Nephron progenitor cell (in vitro differentiated cells): ENCODE measurements around the gene SHQ1.

ENCODE experiments used
- DNase-seq: peaks from one replicate; pipeline ENCODE4 v3.0.0; 2021
- H3K27ac Mint-ChIP-seq: 2 replicates; pipeline ENCODE4 v1.8.0; 2021; ENCODE audit warnings: mild to moderate bottlenecking, moderate library complexity, mixed read lengths
- H3K27me3 Mint-ChIP-seq: 2 replicates; pipeline ENCODE4 v1.8.0; 2021; ENCODE audit warnings: mild to moderate bottlenecking, low read depth, mixed read lengths; ENCODE audit not compliant: poor library complexity
- H3K36me3 Mint-ChIP-seq: 2 replicates; pipeline ENCODE4 v1.8.0; 2021; ENCODE audit warnings: low read depth, mixed read lengths
- H3K4me1 Mint-ChIP-seq: 2 replicates; pipeline ENCODE4 v1.8.0; 2021; ENCODE audit warnings: mixed read lengths
- H3K4me3 Mint-ChIP-seq: 2 replicates; pipeline ENCODE4 v1.8.0; 2021; ENCODE audit warnings: mild to moderate bottlenecking, moderate library complexity, mixed read lengths
- H3K9me3 Mint-ChIP-seq: 2 replicates; pipeline ENCODE4 v1.8.0; 2021; ENCODE audit warnings: mild to moderate bottlenecking, moderate library complexity, mixed read lengths
- CTCF ChIP-seq: fragments of 200-600 bp; sonication (generic); IDR thresholded peaks from 2 replicates; pipeline ENCODE4 v1.5.0; 2021; ENCODE audit warnings: antibody characterized with exemption

Gene SHQ1

DNA sequence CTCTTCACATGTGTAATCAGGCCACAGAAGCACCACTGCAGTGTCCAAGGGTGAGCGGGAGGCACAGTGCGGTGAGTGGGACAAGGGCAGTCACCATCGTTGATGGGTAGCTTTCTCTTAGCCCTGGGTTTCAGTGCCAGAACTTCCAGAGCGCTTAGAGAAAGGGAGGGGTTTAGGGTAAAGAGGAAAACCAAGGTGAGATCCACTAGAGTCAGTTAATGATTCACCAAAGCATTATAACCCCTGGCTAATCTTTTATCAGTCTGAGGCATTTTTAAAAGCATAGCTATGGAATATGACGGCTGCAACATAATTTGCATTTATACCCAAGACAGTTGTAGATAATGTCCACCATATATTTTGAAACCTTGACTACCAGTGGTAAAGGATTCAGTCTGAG is 94.8 kb downstream of the SHQ1 start:
- H3K27ac Mint-ChIP-seq: no peak overlapping the region
- H3K36me3 Mint-ChIP-seq: peaks cover 10% of the 10 kb centered on the region
- no peak overlapping the region for H3K4me3 Mint-ChIP-seq
- H3K4me1 Mint-ChIP-seq: peaks cover 29% of the 10 kb centered on the region
- no peak for DNase-seq
- TF ChIP-seq CTCF: no peak
- no peaks in the 10 kb centered on the region for H3K27me3 Mint-ChIP-seq
- no peaks in the 10 kb centered on the region for H3K9me3 Mint-ChIP-seq

DNA sequence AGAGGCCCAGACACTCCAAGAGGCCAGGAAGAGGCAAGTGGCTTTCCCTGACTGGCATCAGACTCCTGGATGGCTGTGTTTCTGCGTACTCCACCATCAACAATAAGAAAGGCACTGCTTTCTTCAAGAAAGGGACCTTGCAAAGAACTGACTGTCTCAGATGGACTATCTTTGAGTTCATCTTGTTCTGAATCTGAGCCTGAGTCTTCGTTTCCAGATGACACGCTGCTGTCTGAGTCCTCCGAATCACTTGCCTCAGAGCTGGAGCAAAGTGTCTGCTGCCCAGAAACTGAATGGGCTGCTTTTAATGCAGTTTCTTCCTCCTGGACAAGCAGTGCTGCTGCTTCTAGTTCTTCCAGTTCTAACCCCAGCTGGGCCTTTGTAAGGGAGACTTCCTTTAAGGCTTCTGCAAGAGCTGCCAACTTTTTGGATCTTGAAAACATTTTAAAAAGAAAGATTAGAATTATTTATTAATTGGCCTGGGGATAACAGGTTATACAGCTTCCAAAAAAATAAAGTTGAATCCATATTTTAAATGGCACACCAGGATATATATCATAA is 97.8 kb downstream of the SHQ1 start:
- peaks cover 47% of the 10 kb centered on the region for H3K4me1 Mint-ChIP-seq
- H3K4me3 Mint-ChIP-seq: no peak overlapping the region
- H3K27me3 Mint-ChIP-seq: no peaks in the 10 kb centered on the region
- no peak overlapping the region for H3K27ac Mint-ChIP-seq
- no peak for TF ChIP-seq CTCF
- peaks cover 10% of the 10 kb centered on the region for H3K36me3 Mint-ChIP-seq
- DNase-seq: no peak
- no peaks in the 10 kb centered on the region for H3K9me3 Mint-ChIP-seq

GRCh38 chr3:72748659-72749058 is 99.6 kb downstream of the SHQ1 start:
- Mint-ChIP-seq H3K27me3 (no peaks in the 10 kb centered on the region), H3K4me3 (no peak overlapping the region), H3K4me1 (peaks cover 65% of the 10 kb centered on the region), H3K9me3 (no peaks in the 10 kb centered on the region), H3K27ac (no peak overlapping the region), H3K36me3 (peaks cover 10% of the 10 kb centered on the region)
- no peak for DNase-seq
- no peak for TF ChIP-seq CTCF

DNA sequence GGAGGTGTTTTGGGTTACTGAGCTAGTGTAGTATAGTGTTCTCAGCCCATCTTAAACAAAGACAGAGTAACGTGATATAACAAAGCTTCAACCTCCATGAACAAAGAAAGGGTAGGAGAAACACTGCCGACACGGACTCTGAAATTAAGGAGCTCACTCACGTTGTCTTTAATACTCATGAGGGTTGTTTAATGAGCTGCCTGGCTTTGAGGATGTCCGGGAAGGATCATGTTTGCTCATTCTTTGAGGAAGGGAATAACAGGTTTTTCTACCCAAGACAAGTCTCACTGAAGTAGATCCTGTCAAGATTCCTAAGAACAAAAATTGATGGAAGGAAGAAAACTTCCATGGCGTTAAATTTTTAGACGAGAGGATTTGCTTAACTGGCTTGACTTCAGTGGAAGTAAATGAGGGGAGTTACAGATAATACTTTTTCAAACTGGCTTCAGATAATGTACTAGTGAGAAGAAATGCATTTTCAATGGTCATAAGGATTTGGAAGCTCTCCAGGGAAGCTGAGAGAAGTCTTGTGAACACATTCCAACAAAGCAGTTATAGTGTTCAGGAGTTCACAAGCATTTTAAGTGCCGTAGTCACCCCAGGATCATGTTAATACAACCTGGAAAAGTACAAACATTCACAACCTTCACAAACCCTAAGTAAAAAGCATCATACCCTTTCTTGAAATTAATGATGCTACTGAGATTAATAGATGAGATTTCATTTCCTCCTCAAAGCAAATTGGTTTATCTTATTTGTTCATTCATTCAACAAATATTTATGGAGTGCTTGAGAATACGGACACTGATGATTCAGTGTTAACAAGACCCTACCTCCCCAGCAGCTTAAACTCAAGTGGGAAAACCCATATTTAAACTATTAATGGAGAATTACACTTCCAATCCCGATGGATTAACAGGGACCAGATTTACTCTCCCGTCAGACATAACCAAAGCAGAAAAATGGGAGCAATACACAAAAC is 101.5 kb downstream of the SHQ1 start:
- H3K27ac Mint-ChIP-seq: peak overlapping the region; percentile 62
- no peak for DNase-seq
- no peaks in the 10 kb centered on the region for H3K36me3 Mint-ChIP-seq
- peaks cover 72% of the 10 kb centered on the region for H3K4me1 Mint-ChIP-seq
- TF ChIP-seq CTCF: no peak
- no peaks in the 10 kb centered on the region for H3K27me3 Mint-ChIP-seq
- H3K4me3 Mint-ChIP-seq: peak overlapping the region; percentile 26
- H3K9me3 Mint-ChIP-seq: no peaks in the 10 kb centered on the region

- Mint-ChIP-seq H3K27ac (no peak overlapping the region), H3K36me3 (no peaks in the 10 kb centered on the region), H3K27me3 (peaks cover 5% of the 10 kb centered on the region), H3K9me3 (no peaks in the 10 kb centered on the region), H3K4me3 (peak overlapping the region; percentile 44), H3K4me1 (peaks cover 74% of the 10 kb centered on the region)
- no peak for DNase-seq
- no peak for TF ChIP-seq CTCF
Measured at GRCh38 chr3:72745146-72745999, 102.9 kb downstream of the SHQ1 start.
